Upper lobe of left lung (tissue), 6 donors: ENCODE results near the gene PREB. TPM values are rescaled to one million over a fixed set of nuclear protein-coding genes. Genes with fewer than 3 reads are reported as not detected.

Source experiments
- ATAC-seq, 2 donors: fragments of 200-7000 bp; cut with Tn5 transposase; one replicate each; pipeline ENCODE4 v1.9.1; 2022; ENCODE audit warnings: mild to moderate bottlenecking in 2 of 2, moderate library complexity in 2 of 2; ENCODE audit not compliant: low FRiP score in 2 of 2
- DNase-seq, 2 donors: peaks; one replicate each; pipeline ENCODE4 v3.0.0-alpha.2; 2019 to 2020
- H3K27ac ChIP-seq, 4 donors: fragments of 200-600 bp; sonication (generic); one replicate each; pipeline ENCODE4 v1.5.1; 2016 to 2019
- H3K27me3 ChIP-seq, 4 donors: fragments of 200-600 bp; sonication (generic); one replicate each; pipeline ENCODE4 v1.5.1; 2017 to 2019
- H3K36me3 ChIP-seq, 4 donors: fragments of 200-600 bp; sonication (generic); one replicate each; pipeline ENCODE4 v1.5.1; 2016 to 2019
- H3K4me1 ChIP-seq, 4 donors: fragments of 200-600 bp; sonication (generic); one replicate each; pipeline ENCODE4 v1.5.1; 2018 to 2019
- H3K4me3 ChIP-seq, 4 donors: fragments of 200-600 bp; sonication (generic); one replicate each; pipeline ENCODE4 v1.5.1; 2017 to 2019; ENCODE audit warnings: mild to moderate bottlenecking in 2 of 4, moderate library complexity in 1 of 4
- H3K9me3 ChIP-seq, 4 donors: fragments of 200-600 bp; sonication (generic); one replicate each; pipeline ENCODE4 v1.5.1; 2018 to 2019
- CTCF ChIP-seq, 6 experiments: fragments of 450-650 bp in 4 of 6; fragments of 200-600 bp in 2 of 6; sonication (generic) in 2 of 6; IDR thresholded peaks; one replicate each; pipeline ENCODE4 v1.5.1; 2016 to 2019; ENCODE audit warnings: antibody characterized with exemption in 6 of 6
- EP300 ChIP-seq, 4 donors: sonication (generic); formaldehyde crosslinking; IDR thresholded peaks; one replicate each; pipeline ENCODE4 v1.5.1; 2017; ENCODE audit warnings: antibody characterized with exemption in 4 of 4, control low read depth in 2 of 4
- POLR2A ChIP-seq, 4 donors: fragments of 450-650 bp; IDR thresholded peaks; one replicate each; pipeline ENCODE4 v1.5.1; 2016 to 2017; ENCODE audit warnings: antibody characterized with exemption in 4 of 4, mild to moderate bottlenecking in 2 of 4
- POLR2AphosphoS5 ChIP-seq, 2 donors: sonication (generic); formaldehyde crosslinking; IDR thresholded peaks; one replicate each; pipeline ENCODE4 v1.5.1; 2017; ENCODE audit warnings: antibody characterized with exemption in 2 of 2
- WGBS, 2 donors: methylation state at CpG; one replicate each; pipeline ENCODE4 v1.1.5; 2017 to 2018; 5-methylcytosine and 5-hydroxymethylcytosine counted together
- total RNA-seq, 6 donors: library from RNA; depleted of rRNA in 4 of 6; stranded (reverse); fragments of >200 nt in 4 of 6; gene quantifications; one replicate each; pipeline versions ENCODE4 v1.1.0 to v1.2.1, GENCODE V29; 2016 to 2021
- donor health status: DM: no; HTN: no; CAD: no; lungs with moderate emphysema.
- donor health status: DM: no; HTN: yes; CAD: no; lungs with severe emphysema.

The PREB gene
- total RNA-seq, 6 donors from 2014 or later = 45.7 to 102 (median 66.0) TPM

GRCh38 chr2:27152796-27153464 lies 18.5 kb upstream of the PREB start:
- no peak for DNase-seq
- Histone ChIP-seq H3K4me1 (no peaks in the 10 kb centered on the region), H3K27ac (no peak overlapping the region), H3K9me3 (no peaks in the 10 kb centered on the region), H3K27me3 (no peaks in the 10 kb centered on the region), H3K4me3 (no peak overlapping the region), H3K36me3 (no peaks in the 10 kb centered on the region)
- 79 to 80% methylated on average over 2 of the region's 2 CpGs for WGBS, 2 donors
- TF ChIP-seq EP300 (IDR thresholded peaks at IDR 0.05) = no peak
- no peak for ATAC-seq

GRCh38 chr2:27152102-27152795 lies 17.8 kb upstream of the PREB start:
- Histone ChIP-seq H3K36me3 (no peaks in the 10 kb centered on the region), H3K4me3 (no peak overlapping the region), H3K4me1 (no peaks in the 10 kb centered on the region), H3K27ac (no peak overlapping the region), H3K9me3 (no peaks in the 10 kb centered on the region), H3K27me3 (no peaks in the 10 kb centered on the region)
- TF ChIP-seq POLR2A (IDR thresholded peaks at IDR 0.05) (no peak), POLR2AphosphoS5 (IDR thresholded peaks at IDR 0.05) (no peak), CTCF (IDR thresholded peaks at IDR 0.05) (no peak), EP300 (IDR thresholded peaks at IDR 0.05) (no peak)
- WGBS, 2 donors = 74 to 88% methylated on average over 8 of the region's 8 CpGs
- no peak for ATAC-seq
- DNase-seq = no peak

- 87 to 90% methylated on average over 8 of the region's 8 CpGs for WGBS, 2 donors
- Histone ChIP-seq H3K9me3 (no peaks in the 10 kb centered on the region), H3K27me3 (no peaks in the 10 kb centered on the region), H3K4me3 (no peak overlapping the region), H3K27ac (no peak overlapping the region), H3K36me3 (no peaks in the 10 kb centered on the region), H3K4me1 (no peaks in the 10 kb centered on the region)
- TF ChIP-seq POLR2AphosphoS5 (IDR thresholded peaks at IDR 0.05) (no peak), POLR2A (IDR thresholded peaks at IDR 0.05) (no peak), CTCF (IDR thresholded peaks at IDR 0.05) (no peak), EP300 (IDR thresholded peaks at IDR 0.05) (no peak)
- DNase-seq (no peak), ATAC-seq (no peak)
These were observed 16.3 kb upstream of the PREB start for GRCh38 chr2:27150639-27151230.

GRCh38 chr2:27149570-27150405 lies 15.4 kb upstream of the PREB start:
- H3K27ac ChIP-seq = no peak overlapping the region
- no peaks in the 10 kb centered on the region for H3K9me3 ChIP-seq
- 89% methylated on average over 7 to 29 of the region's 29 CpGs for WGBS, 2 donors
- no peak overlapping the region for H3K4me3 ChIP-seq
- no peaks in the 10 kb centered on the region for H3K4me1 ChIP-seq
- TF ChIP-seq EP300 (IDR thresholded peaks at IDR 0.05) (no peak), POLR2AphosphoS5 (IDR thresholded peaks at IDR 0.05) (no peak), CTCF (IDR thresholded peaks at IDR 0.05) (no peak), POLR2A (IDR thresholded peaks at IDR 0.05) (no peak)
- H3K36me3 ChIP-seq = no peaks in the 10 kb centered on the region
- DNase-seq (peak in 1 of 2 donors; percentile 80), ATAC-seq (peak in 1 of 2 donors; percentile 13)
- no peaks in the 10 kb centered on the region for H3K27me3 ChIP-seq
